ENCODE data around the gene DGKH.
"Not testable (repeated sequence)": the region's sequence is repeated elsewhere in the genome, so short reads cannot be mapped to it uniquely, and the experiment has no call there.

DGKH gene

GRCh38 chr13:42041684-42042035, 6.8 kb upstream of the DGKH start:
- DNase-seq = peak; percentile 10 to 41

DNA sequence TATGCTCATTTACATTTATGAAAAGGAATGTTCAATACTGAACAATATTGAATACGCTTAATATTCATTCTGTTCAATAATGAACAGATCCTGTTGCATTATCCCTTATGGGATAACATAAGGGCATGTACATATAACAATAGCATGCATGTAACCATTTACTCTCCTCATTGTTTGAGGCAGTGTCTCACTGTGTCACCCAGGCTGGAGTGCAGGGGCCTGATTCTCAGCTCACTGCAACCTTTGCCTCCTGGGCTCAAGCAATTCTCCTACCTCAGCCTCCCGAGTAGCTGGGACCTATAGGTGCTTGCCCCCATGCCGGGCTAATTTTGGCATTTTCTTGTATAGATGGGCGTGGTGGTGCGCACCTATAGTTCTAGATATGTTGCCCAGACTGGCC, 4.8 kb upstream of the DGKH start:
- DNase-seq = no peak

DNA sequence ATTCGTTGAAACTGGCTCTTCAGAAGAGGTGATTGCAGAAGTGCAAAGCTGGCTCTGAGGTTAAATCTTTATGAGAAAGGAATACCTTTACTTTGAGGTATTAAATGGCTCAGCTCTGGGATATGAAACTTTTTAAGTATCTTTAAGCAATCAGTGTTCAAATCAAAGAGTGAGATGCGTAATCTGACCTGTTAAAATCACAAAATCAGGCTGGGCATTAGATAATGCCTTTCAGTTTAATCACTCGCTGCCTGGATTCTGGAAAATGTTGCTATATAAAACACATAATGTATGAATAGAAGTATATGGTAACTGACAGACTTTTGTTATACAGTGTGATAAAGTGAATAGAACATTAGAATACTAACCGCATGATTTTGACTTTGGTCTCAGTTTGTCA, 2.0 kb upstream of the DGKH start:
- no peak for DNase-seq

DNA sequence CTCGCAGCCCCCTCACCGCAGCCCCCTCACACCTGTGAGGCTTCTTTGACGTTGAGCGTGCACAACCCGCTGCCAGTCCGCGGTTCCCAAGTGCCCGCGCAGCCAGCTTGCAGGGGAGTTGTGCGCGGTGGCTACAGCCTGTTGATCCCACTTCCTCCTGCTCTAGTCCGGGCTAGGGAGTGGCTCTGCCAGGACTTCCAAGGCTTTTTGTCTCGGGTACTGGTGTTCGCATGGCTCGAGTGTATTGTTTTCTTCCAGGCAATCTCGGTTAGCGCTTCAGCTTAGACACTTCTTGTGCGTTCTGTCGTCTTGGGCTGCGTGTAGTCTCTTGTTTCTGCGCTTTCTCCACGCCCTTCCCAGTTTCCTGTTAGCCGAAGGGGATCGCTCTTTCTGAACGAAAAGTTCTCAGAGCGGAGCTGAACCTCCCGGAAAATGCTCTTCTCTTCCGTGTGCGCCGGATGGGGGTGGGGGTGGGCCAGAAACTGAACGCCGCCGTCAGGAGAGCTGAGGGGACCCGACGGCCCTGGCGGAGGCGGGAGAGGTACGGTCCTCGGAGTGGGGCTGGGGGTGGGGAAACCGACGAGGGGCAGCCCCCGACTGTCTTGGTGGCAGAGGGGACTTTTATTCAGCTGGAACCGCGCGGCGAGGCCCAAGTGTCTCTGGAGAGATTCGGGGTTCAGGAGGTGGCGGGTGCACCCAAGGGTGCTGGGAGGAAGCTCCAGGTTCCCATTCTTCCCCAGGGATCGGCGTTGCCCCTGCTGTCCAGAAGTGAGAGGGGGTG, 697 bp upstream of the DGKH start:
- peak; percentile 10 to 45 for DNase-seq

GRCh38 chr13:42048684-42049453, 421 bp downstream of the DGKH start:
- DNase-seq = peak; percentile 48 to 63

- DNase-seq = peak in 1 of 2 experiments; percentile 45
These were observed 986 bp downstream of the DGKH start for GRCh38 chr13:42049454-42049813.

- DNase-seq = no peak
These were observed 6.5 kb downstream of the DGKH start for GRCh38 chr13:42054798-42055499.

DNA sequence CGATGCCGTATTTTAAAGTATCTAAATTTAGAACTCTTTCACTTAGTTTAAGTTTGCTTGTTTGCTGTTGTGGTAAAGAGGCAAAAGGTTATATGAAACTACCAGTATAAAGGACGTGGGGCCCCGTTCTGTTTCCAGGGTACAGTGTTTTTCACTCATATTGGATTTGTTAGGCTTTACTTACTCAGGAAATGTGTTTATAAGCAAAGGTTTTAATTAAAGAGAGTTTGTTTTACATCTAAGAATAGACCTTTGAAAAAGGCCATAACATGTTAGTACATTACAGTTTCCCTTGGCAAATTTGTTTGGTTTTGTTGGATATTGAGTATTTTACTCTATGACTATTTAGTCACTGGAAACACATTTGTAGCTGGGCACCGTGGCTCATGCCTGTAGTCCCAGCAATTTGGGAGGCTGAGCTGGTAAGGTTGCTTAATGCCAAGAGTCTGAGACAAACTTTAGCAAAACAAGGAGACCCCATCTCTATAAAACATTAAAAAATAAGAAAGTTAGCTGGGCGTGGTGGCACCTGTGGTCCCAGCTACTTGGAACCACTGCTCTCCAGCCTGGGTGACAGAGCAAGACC, 7.1 kb downstream of the DGKH start:
- DNase-seq = no peak

DNA sequence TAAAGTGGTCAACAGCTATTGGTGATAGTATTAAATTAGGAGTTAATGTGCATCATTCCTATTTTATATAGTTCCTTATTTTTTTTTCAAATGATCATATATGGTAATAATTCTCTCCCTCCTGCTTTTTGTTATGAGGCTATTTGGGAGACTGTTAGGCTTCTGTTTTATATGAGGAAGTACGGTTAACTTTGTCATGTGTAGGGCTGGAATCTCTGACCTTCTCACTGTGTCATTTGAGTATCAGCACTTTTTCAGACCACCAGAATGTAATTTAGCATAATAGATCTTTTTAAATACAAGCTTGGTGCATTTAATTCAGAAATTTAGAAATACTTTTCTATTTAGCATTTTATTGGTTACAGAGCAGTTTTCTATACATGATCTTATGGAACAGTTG, 7.7 kb downstream of the DGKH start:
- DNase-seq = no peak

- DNase-seq = no peak
These were observed 8.1 kb downstream of the DGKH start for GRCh38 chr13:42056583-42056982.

GRCh38 chr13:42057918-42058530, 9.6 kb downstream of the DGKH start:
- DNase-seq = no peak

- no peak for DNase-seq
These were observed 13.5 kb downstream of the DGKH start for GRCh38 chr13:42061943-42062342.

DNA sequence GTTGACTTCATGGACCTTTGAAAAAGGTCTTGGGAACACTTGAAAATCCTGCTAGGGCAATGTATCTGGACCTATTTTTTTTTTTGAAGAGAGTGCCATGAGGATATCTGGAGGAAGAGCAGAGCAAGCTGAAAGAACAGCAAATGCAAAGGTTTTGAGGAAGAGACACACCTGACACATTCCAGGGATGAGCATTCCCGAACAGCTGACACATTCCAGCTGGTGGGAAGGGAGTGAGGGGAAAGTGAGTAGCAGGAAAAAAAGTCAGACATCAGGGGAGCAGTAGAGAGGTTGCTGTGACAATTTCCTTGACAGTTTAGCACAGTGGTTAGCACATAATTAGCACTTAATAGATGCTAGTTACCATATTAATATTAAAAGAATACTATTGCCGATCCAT, 14.7 kb downstream of the DGKH start:
- DNase-seq = no peak

- DNase-seq = no peak
These were observed 15.8 kb downstream of the DGKH start for GRCh38 chr13:42064259-42064658.

- no peak for DNase-seq
These were observed 16.5 kb downstream of the DGKH start for GRCh38 chr13:42064966-42065365.

- no peak for DNase-seq
These were observed 17.0 kb downstream of the DGKH start for GRCh38 chr13:42065414-42065813.

- DNase-seq = no peak
These were observed 18.1 kb downstream of the DGKH start for GRCh38 chr13:42066542-42066941.

DNA sequence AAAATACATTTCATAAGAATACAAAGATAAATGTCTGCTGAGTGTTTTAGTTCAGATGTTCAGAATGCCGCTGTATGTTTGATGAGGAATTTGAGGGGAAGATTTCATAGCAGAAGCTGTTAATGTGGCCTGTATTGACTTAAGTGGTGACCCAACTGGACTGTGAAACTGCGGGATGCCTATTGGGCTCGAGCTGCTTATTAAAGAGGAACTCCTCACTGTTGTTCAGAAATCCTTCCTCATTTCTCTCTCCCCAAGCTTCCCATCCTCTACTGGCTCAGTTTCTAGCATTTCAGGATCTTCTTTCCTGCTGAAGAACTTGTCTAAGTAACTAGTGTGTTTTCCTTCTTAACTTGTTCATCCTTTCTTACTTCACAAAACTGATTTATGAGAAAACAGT, 20.4 kb downstream of the DGKH start:
- no peak for DNase-seq

GRCh38 chr13:42070599-42070998, 22.2 kb downstream of the DGKH start:
- not testable (repeated sequence) for DNase-seq

GRCh38 chr13:42071179-42071578, 22.7 kb downstream of the DGKH start:
- DNase-seq = not testable (repeated sequence)

DNA sequence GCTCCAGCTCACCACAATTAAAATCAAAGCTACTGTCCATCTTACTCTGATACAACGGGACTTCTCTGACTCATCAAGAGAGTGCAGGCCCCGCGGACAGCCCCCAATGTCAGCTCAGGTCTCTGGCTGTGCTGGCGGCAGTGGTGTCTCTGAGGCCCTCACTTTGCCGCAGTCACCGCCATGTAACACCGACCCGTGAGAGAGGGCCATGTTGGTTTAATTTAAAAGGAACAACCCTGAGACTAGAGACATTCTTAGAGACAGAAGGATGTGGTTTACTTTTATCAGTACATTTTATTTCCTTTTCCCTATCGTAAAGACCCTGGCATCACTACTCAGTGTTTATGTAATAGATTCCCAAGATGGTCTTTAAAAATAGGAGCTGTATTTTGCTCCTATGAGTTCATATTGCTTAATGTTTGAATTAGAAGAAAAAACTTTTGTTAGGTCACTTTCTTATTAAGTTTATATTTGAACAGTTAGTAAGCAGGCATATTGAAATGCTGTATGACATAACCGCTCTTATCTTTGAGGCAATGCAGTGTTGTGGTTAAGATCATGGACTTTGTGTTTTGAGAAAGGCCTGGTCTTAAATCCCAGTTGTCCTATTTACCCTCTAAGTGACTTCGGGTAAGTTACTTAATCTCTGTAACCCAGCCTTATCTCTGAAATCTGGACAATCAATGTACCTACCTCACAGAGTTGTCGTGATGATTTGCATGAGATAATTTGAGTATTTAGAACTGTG, 23.4 kb downstream of the DGKH start:
- DNase-seq = no peak

DNA sequence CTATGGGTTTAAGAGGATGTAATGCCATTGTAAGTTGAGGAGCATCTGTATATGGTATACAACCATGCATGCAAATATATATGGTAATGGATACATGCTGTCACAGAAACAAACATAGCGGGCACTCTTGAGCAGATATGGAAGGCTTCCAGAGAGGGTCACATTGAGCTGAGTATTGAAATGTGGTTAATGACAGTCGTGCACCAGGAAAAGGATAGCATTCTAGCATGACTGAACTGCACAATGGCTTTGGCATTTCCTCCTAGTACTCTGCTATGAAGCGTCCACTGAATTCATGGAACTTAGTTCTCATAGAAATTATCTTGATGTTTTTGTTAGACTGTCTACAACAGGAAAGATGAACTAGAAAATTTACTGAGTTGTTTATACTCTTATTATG, 25.2 kb downstream of the DGKH start:
- DNase-seq = no peak
